Measurements from ENCODE around the gene KIF17.

DNA sequence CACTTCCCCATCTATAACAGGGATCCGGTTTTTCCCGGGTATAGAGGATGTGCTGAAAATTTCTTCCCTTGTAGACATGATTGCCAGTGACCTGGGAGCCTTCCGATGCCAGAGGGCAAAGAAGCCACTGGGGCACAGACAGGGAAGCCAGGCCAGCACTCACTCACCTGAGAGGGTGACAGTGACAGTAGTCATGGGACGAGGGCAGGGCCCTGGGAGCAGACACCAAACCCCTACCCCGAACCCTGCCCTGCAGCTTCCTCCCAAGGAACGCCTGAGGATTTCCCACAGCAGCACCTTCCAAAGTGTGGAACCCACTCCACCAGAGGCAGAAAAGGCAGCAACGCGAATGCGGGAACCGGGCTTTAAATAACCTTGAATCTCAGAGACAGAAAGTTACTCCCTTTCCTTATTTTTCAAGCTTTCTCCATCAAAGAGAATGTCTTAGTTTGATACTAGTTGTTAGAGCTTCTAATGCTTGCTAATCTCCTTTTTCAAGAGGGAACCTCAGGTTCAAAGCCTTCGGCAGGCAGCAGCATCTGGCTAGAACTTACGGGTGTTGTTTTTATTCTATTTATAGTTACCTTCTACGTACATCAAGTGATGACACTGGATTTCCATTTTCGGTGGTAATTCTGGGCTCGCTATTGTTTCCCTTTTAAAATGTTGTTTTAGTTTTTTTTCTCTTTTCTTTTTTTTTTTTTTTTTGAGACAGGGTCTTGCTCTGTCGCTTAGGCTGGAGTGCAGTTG, 59.5 kb downstream of the KIF17 start:
- TF ChIP-seq POLR2A (IDR thresholded peaks at IDR 0.05; ENCODE audit: low read depth, low read length): no peak
- TF ChIP-seq TAF1 (IDR thresholded peaks at IDR 0.05; ENCODE audit: low read depth, low read length): no peak
- TF ChIP-seq POLR2AphosphoS5 (IDR thresholded peaks at IDR 0.05; ENCODE audit: low read depth, low read length): no peak
- no peak for TF ChIP-seq POU2F2 (IDR thresholded peaks at IDR 0.05; ENCODE audit: low read depth, low read length)
- no peak for TF ChIP-seq PAX5 (IDR thresholded peaks at IDR 0.05; ENCODE audit: insufficient read depth, low read length, severe bottlenecking)
- no peak for TF ChIP-seq SPI1 (IDR thresholded peaks at IDR 0.05; ENCODE audit: low read depth, low read length)
